WERI-Rb-1 (cell line): ENCODE measurements around the gene ZIC4.

Source experiments
- DNase-seq: peaks from one replicate; pipeline ENCODE4 v3.0.0-alpha.2; 2020
- H3K27ac ChIP-seq: fragments of 250-450 bp; sonication (Bioruptor Pico); 2 replicates; pipeline ENCODE4 v1.5.1; 2020; ENCODE audit warnings: mild to moderate bottlenecking, moderate library complexity
- H3K27me3 ChIP-seq: fragments of 250-450 bp; sonication (Bioruptor Pico); 2 replicates; pipeline ENCODE4 v1.5.1; 2021; ENCODE audit warnings: mild to moderate bottlenecking, low read depth, moderate library complexity; ENCODE audit not compliant: insufficient read depth, severe bottlenecking
- H3K36me3 ChIP-seq: fragments of 250-450 bp; sonication (Bioruptor Pico); 2 replicates; pipeline ENCODE4 v1.5.1; 2020; ENCODE audit warnings: mild to moderate bottlenecking, moderate library complexity
- H3K4me3 ChIP-seq: 2 replicates; pipeline ENCODE4 v1.5.1; 2011; ENCODE audit warnings: low read depth, mild to moderate bottlenecking, control low read depth, low read length
- H3K9me3 ChIP-seq: fragments of 250-450 bp; sonication (Bioruptor Pico); 2 replicates; pipeline ENCODE4 v1.5.1; 2021; ENCODE audit warnings: mild to moderate bottlenecking, moderate library complexity; ENCODE audit not compliant: severe bottlenecking
- CTCF ChIP-seq: IDR thresholded peaks from 2 replicates; pipeline ENCODE4 v1.5.1; 2011; ENCODE audit warnings: low read depth, mild to moderate bottlenecking, control low read depth, inconsistent platforms, low read length

ZIC4 gene

GRCh38 chr3:147384210-147385058 lies 21.9 kb downstream of the ZIC4 start:
- TF ChIP-seq CTCF: 0 out of 2 replicates have a peak, but pooled peaks have one; percentile 4
- no peak overlapping the region for H3K4me3 ChIP-seq
- H3K27me3 ChIP-seq: no peaks in the 10 kb centered on the region
- DNase-seq: no peak
- H3K36me3 ChIP-seq: no peaks in the 10 kb centered on the region
- no peaks in the 10 kb centered on the region for H3K9me3 ChIP-seq
- no peak overlapping the region for H3K27ac ChIP-seq

- no peaks in the 10 kb centered on the region for H3K27me3 ChIP-seq
- DNase-seq: no peak
- no peaks in the 10 kb centered on the region for H3K36me3 ChIP-seq
- no peak overlapping the region for H3K27ac ChIP-seq
- peak; percentile 27; the same call in 1 of the 2 replicates for TF ChIP-seq CTCF
- no peaks in the 10 kb centered on the region for H3K9me3 ChIP-seq
- H3K4me3 ChIP-seq: no peak overlapping the region
Measured at GRCh38 chr3:147383617-147384016, 22.7 kb downstream of the ZIC4 start.

- H3K4me3 ChIP-seq: no peak overlapping the region
- no peak for TF ChIP-seq CTCF
- DNase-seq: no peak
- H3K36me3 ChIP-seq: no peaks in the 10 kb centered on the region
- no peak overlapping the region for H3K27ac ChIP-seq
- no peaks in the 10 kb centered on the region for H3K9me3 ChIP-seq
- no peaks in the 10 kb centered on the region for H3K27me3 ChIP-seq
Measured at GRCh38 chr3:147381596-147381995, 24.7 kb downstream of the ZIC4 start.

- no peak overlapping the region for H3K4me3 ChIP-seq
- no peak for DNase-seq
- H3K36me3 ChIP-seq: no peaks in the 10 kb centered on the region
- H3K9me3 ChIP-seq: no peaks in the 10 kb centered on the region
- TF ChIP-seq CTCF: no peak
- H3K27me3 ChIP-seq: no peaks in the 10 kb centered on the region
- H3K27ac ChIP-seq: no peak overlapping the region
Measured at GRCh38 chr3:147380977-147381376, 25.4 kb downstream of the ZIC4 start.

GRCh38 chr3:147380387-147380951 lies 25.9 kb downstream of the ZIC4 start:
- no peaks in the 10 kb centered on the region for H3K36me3 ChIP-seq
- DNase-seq: no peak
- H3K4me3 ChIP-seq: no peak overlapping the region
- H3K27ac ChIP-seq: no peak overlapping the region
- no peak for TF ChIP-seq CTCF
- H3K9me3 ChIP-seq: no peaks in the 10 kb centered on the region
- H3K27me3 ChIP-seq: no peaks in the 10 kb centered on the region

- H3K4me3 ChIP-seq: no peak overlapping the region
- H3K36me3 ChIP-seq: no peaks in the 10 kb centered on the region
- no peaks in the 10 kb centered on the region for H3K27me3 ChIP-seq
- no peak for TF ChIP-seq CTCF
- no peaks in the 10 kb centered on the region for H3K9me3 ChIP-seq
- H3K27ac ChIP-seq: no peak overlapping the region
- DNase-seq: no peak
Measured at GRCh38 chr3:147379651-147380050, 26.7 kb downstream of the ZIC4 start.
